Transverse colon (tissue), 4 donors: ENCODE results near the gene PWP1. TPM values are rescaled to one million over a fixed set of nuclear protein-coding genes. Genes with fewer than 3 reads are reported as not detected.
"Not testable (repeated sequence)": the region's sequence is repeated elsewhere in the genome, so short reads cannot be mapped to it uniquely, and the experiment has no call there.

Experiments
- DNase-seq: peaks from one replicate; pipeline ENCODE4 v3.0.0-alpha.2; 2019
- H3K27ac ChIP-seq, 4 donors: fragments of 200-600 bp; sonication (generic); 2 replicates each; pipeline ENCODE4 v1.5.1; 2016 to 2018; ENCODE audit warnings: inconsistent platforms in 4 of 4
- H3K27me3 ChIP-seq: fragments of 200-600 bp; sonication (generic); 2 replicates; pipeline ENCODE4 v1.5.1; 2017; ENCODE audit warnings: inconsistent platforms
- H3K36me3 ChIP-seq, 4 donors: fragments of 200-600 bp; sonication (generic); 2 replicates each; pipeline ENCODE4 v1.5.1; 2017 to 2019; ENCODE audit warnings: inconsistent platforms in 4 of 4
- H3K4me1 ChIP-seq, 4 donors: fragments of 200-600 bp; sonication (generic); 2 replicates each; pipeline ENCODE4 v1.5.1; 2017 to 2020; ENCODE audit warnings: inconsistent platforms in 4 of 4
- H3K4me3 ChIP-seq, 4 donors: fragments of 200-600 bp; sonication (generic); 1 replicate in 1 of 4; 2 replicates in 3 of 4; pipeline versions ENCODE4 v1.5.1 to v1.6.1; 2017 to 2019; ENCODE audit warnings: inconsistent platforms in 4 of 4
- H3K9me3 ChIP-seq, 2 donors: fragments of 200-600 bp; sonication (generic); 2 replicates each; pipeline ENCODE4 v1.5.1; 2017 to 2019; ENCODE audit warnings: inconsistent platforms in 2 of 2
- CTCF ChIP-seq, 5 experiments: fragments of 200-600 bp in 3 of 5; fragments of 450-650 bp in 2 of 5; sonication (generic) in 3 of 5; IDR thresholded peaks; 1 replicate in 2 of 5; 2 replicates in 3 of 5; pipeline ENCODE4 v1.5.1; 2016 to 2017; ENCODE audit warnings: antibody characterized with exemption in 5 of 5, inconsistent platforms in 3 of 5, mild to moderate bottlenecking in 2 of 5, moderate library complexity in 1 of 5
- EP300 ChIP-seq: sonication (generic); formaldehyde crosslinking; IDR thresholded peaks from one replicate; pipeline ENCODE4 v1.6.1; 2017; ENCODE audit warnings: antibody characterized with exemption, low read depth
- POLR2A ChIP-seq: fragments of 450-650 bp; IDR thresholded peaks from one replicate; pipeline ENCODE4 v1.6.1; 2016; ENCODE audit warnings: antibody characterized with exemption, mild to moderate bottlenecking, moderate library complexity
- POLR2AphosphoS5 ChIP-seq, 3 donors: sonication (generic); formaldehyde crosslinking; IDR thresholded peaks; one replicate each; pipeline ENCODE4 v1.6.1; 2016; ENCODE audit warnings: antibody characterized with exemption in 3 of 3
- WGBS, 2 donors: methylation state at CpG; one replicate each; pipeline ENCODE4 v1.1.5; 2018; ENCODE audit warnings: low coverage in 1 of 2; 5-methylcytosine and 5-hydroxymethylcytosine counted together
- in situ Hi-C, 4 donors: fragments of 200-750 bp; cut with MboI; loops; one replicate each; pipeline versions ENCODE4 v1.15.0 to v1.15.1; 2017; ENCODE audit warnings: low sequenced_read_pairs in 3 of 4, low pct_ligation_motif_present in 1 of 4, low pct_unique_long_range_greater_than_20kb in 1 of 4
- intact Hi-C: fragments of 100-400 bp; cut with DNase I; formaldehyde crosslinking; loops from one replicate; pipeline ENCODE4 v1.15.1; 2023; ENCODE audit warnings: low total_unique reads
- total RNA-seq, 4 donors: library from RNA; depleted of rRNA; stranded (reverse); fragments of >200 nt; gene quantifications; one replicate each; pipeline ENCODE4 v1.1.0, GENCODE V29; 2016

PWP1 gene
- total RNA-seq, 4 donors from 2014 or later: 29.9 to 49.7 (median 41.4) TPM

- intact Hi-C loops: no loop called here
- in situ Hi-C loops: loop anchor here in 1 of 4 donors (25.0 kb wide), 1 partner anchor 203 kb away; no protein-coding TSS in a partner anchor
- H3K9me3 ChIP-seq: no peaks in the 10 kb centered on the region
- H3K4me3 ChIP-seq: no peak overlapping the region
- H3K4me1 ChIP-seq: peaks cover 4 to 22% (median 18%) of the 10 kb centered on the region in 4 donors
- H3K27ac ChIP-seq: peak overlapping the region in 3 of 4 donors; percentile 85 to 91 (median 89)
- 63 to 80% methylated on average over 2 to 3 of the region's 3 CpGs for WGBS, 2 donors
- H3K36me3 ChIP-seq: peaks cover 0 to 12% (median 2%) of the 10 kb centered on the region in 4 donors
- peaks cover 2% of the 10 kb centered on the region for H3K27me3 ChIP-seq
- DNase-seq: no peak
- TF ChIP-seq POLR2A (no peak), EP300 (no peak), POLR2AphosphoS5 (IDR thresholded peaks at IDR 0.05) (no peak), CTCF (IDR thresholded peaks at IDR 0.05) (no peak)
Measured at GRCh38 chr12:107684029-107684795, 1.4 kb upstream of the PWP1 start.

GRCh38 chr12:107684990-107685359, 624 bp upstream of the PWP1 start:
- Histone ChIP-seq H3K4me1 (peaks cover 4 to 22% (median 18%) of the 10 kb centered on the region in 4 donors), H3K27me3 (no peaks in the 10 kb centered on the region), H3K9me3 (no peaks in the 10 kb centered on the region), H3K36me3 (peaks cover 0 to 19% (median 6%) of the 10 kb centered on the region in 4 donors), H3K4me3 (peak overlapping the region; percentile 31 to 83 (median 76)), H3K27ac (peak overlapping the region; percentile 84 to 91 (median 87))
- WGBS, 2 donors: 0 to 17% methylated on average over 5 to 9 of the region's 9 CpGs
- no peak for TF ChIP-seq EP300
- TF ChIP-seq CTCF (IDR thresholded peaks at IDR 0.05): no peak
- TF ChIP-seq POLR2A: no peak
- TF ChIP-seq POLR2AphosphoS5 (IDR thresholded peaks at IDR 0.05): no peak
- in situ Hi-C loops (loop anchor here in 2 of 4 donors (5.0 to 25.0 kb wide), 2 partner anchors 72 to 202 kb away; no protein-coding TSS in a partner anchor), intact Hi-C loops (no loop called here)
- DNase-seq: peak; percentile 21

GRCh38 chr12:107695772-107696171, 10.2 kb downstream of the PWP1 start:
- WGBS, 2 donors: 94% methylated on average over 2 of the region's 2 CpGs; no CpG with 5 or more reads in 1 of the 2 donors
- peaks cover 0 to 91% (median 40%) of the 10 kb centered on the region in 4 donors for H3K36me3 ChIP-seq
- H3K27me3 ChIP-seq, H3K4me1 ChIP-seq, intact Hi-C loops, H3K4me3 ChIP-seq, DNase-seq, H3K9me3 ChIP-seq, H3K27ac ChIP-seq: not testable (repeated sequence)
- in situ Hi-C loops: loop anchor here in 2 of 4 donors (10.0 to 25.0 kb wide), 2 partner anchors 59 to 192 kb away; no protein-coding TSS in a partner anchor

- 90 to 94% methylated on average over 4 of the region's 4 CpGs for WGBS, 2 donors
- H3K36me3 ChIP-seq: peaks cover 0 to 72% (median 35%) of the 10 kb centered on the region in 4 donors
- no peak overlapping the region for H3K27ac ChIP-seq
- no peak for TF ChIP-seq POLR2AphosphoS5 (IDR thresholded peaks at IDR 0.05)
- no peak for TF ChIP-seq EP300
- TF ChIP-seq CTCF (IDR thresholded peaks at IDR 0.05): no peak
- no peak for TF ChIP-seq POLR2A
- H3K4me1 ChIP-seq: no peaks in the 10 kb centered on the region
- intact Hi-C loops (no loop called here), in situ Hi-C loops (no loop called here)
- H3K27me3 ChIP-seq: no peaks in the 10 kb centered on the region
- no peak overlapping the region for H3K4me3 ChIP-seq
- no peaks in the 10 kb centered on the region for H3K9me3 ChIP-seq
- DNase-seq: no peak
Measured at GRCh38 chr12:107702106-107702505, 16.5 kb downstream of the PWP1 start.
